ENCODE data around the gene LMF1.

LMF1 gene

DNA sequence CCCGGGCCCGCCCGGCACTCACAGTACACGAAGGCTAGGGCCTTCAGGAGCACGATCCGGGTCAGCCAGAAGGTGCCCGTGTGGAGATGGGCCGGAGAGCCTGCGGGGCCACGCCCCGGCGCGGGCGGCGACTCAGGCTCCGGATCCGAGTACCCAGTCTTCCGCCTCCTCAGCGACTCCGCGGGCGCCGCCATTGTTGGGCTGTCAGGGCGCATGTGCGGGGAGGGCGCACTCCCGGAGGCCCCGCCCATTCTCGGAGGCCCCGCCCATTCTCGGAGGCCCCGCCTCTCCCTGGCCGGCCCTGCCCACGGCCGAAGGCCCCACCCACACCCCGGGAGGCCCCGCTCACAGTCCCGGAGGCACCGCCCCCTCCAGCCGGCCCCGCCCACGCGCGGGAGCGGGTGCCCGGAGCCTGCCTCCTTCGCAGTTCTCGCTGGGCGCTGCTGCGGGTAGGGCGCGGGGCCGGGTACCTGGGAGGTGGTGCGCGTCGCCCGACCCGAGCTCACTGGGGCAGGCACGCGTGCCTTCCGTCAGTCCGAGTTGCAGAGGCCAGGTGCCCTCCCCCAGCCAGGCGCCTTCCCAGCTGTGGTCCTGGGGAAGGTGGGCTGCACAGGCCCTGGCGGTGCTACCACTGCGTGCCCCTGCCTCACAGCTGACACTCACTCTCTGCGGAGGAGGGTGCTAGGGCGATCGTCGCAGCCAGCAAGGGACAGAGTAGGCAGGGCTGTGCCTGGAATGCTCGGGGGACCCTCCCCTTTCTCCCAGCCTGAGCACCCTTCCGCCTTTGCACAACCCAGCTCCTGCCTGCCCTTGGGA lies at the start of gene LMF1:
Gene LMF1 (minus strand): TSS at position 219 of the 816 bp plus-strand sequence. CDS start 4 bp downstream, at position 215.
- no peak for DNase-seq

DNA sequence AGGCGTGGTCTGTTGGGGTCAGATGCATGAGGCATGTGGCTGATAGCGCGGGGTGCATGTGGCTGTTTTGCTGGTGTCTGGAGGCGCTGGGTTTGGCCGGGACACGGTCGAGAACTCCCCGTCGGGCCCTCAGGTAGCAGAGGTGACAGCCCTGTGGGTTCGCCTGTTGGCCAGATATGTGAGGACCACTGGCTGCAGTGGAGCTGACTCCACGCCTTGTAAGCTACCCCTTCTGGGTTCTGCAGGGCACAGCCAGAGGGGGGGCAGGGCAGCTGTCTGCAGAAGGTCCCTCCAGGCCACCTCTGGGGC lies 49.3 kb upstream of the LMF1 start:
- DNase-seq, result no peak

DNA sequence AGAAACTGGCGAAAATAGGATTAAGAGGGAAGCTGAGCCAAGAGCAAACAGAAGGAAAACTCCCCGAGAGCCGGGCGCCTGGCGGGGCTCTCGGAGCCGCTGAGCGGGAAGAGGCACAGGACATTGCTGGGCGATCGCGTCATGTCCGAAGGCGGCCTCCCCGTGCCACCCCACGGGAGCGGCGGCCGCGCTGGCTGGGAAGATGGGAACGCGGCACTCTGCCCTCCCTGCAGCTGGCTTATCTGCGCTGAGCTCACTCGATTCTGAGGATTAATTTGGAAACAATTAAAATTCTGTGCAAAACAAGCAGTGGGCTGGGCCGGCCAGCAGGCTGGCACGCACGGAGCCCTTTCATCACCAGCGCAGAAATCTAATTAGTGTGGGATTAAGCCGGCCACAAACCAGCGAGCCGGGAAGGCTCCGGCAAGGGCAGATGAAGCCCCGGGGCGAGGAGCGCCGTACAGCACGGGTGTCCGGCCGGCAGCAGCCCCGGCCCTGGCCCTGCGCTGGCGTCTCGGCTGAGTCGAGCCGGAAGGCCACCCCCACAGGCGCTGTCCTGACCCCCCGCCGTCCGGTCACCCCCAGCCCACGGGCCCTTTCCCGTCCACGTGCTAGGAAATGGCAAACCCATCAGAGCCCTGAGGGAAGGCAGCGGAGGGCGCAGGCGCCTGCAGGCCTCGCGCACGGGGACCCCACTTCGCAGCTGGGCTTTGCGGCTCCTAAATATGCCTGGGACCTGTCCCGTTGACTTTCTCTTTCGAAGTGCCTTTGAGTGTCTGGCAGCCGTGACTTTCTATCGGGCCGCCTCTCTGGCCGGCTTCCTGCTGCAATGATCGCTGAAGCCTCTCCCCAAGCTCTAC lies 48.7 kb upstream of the LMF1 start:
- DNase-seq, result no peak

- DNase-seq, result no peak
Measured at GRCh38 chr16:1018447-1019198, 47.8 kb upstream of the LMF1 start.

DNA sequence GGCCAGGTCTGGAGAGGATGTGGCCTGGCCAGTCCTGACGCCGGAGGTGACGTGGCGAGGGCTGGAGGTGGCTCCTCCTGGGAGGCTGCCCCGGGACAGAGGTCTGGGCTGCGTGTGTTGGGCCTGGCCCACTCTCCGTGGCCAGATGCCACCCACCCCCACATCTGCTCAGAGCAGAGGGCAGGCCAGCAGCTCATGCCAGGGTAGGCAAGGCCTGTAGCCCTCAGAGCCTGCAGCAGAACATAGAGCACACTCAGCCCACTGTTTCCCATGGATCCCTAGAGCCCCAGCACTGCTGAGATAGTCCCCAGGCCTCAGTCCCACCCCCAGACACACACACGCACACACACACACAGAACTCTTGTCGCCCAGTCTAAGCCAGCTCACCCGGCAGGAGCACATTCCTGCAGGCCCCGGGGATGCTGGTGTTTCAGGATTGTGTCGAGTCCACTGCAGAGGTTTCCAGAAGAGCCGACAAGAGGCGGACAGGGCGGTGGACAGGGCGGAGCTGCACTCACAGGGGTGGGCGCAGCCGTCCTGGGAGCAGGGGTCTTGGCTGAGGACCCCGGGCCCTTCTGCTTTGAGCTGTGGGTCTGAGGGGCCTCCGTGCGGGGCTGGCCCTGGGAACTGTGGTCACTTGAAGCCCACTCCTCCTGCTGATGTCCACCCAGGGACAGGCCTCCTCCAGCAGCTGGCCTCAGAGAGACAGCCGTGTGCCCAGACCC lies 44.1 kb upstream of the LMF1 start:
- no peak for DNase-seq

DNA sequence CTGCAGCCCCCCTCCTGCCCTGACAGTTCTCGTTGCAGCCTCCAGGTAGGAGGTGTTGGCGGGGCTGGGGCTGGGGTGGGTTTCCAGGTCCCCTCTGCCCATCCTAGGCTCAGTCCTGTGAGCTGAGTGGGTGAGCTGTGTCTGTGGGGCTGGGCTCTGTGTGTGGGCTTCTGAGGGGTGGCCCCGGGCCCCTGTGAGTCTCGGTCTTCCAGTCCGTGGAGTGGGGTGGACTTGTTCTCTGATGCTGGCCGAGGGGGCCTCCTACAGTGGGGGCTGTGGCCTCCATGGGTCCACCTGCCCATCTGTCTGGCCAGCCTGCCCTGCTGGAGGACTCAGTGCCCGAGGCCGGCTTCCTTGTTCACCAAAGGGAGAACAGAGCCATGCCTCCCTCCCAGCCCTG lies 43.4 kb upstream of the LMF1 start:
- no peak for DNase-seq

- no peak for DNase-seq
Measured at GRCh38 chr16:1013593-1013900, 42.8 kb upstream of the LMF1 start.

DNA sequence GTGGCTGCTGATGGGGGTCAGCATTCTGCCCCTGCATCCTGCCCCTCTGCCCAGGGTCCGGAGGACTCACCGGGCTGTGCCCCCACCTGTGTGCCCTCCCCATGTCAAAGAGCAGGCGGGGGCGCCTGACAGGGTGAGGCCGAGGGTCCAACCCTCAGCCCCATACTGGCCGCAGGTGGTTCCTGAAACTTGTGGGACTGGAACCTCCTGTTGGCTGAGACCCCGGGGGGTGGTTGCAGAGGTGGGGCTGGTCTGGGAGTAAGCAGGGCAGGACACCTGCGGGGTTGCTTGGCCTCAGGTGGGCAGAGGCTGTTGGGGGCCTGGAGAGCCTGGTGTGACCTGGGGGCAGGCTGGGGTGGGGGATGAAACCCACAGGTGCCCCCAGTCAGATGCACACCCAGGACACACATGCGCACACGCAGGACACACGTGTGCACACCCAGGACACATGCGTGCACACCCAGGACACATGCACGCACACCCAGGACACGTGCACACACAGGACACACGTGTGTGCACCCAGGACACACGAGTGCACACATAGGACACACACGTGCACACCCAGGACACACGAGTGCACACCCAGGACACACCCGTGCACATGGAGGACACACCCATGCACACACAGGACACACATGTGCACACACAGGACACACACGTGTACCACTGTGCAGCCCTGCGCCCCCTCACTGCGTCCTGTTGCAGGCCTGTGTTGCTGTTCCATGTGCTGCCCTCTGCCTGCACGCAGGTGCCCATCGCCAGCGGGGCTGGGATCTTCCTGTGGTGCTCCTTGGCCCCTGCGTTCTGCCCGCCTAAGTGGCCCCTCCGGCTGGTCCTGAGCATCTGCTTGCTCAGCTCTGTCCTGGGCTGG lies 42.2 kb upstream of the LMF1 start:
- no peak for DNase-seq

DNA sequence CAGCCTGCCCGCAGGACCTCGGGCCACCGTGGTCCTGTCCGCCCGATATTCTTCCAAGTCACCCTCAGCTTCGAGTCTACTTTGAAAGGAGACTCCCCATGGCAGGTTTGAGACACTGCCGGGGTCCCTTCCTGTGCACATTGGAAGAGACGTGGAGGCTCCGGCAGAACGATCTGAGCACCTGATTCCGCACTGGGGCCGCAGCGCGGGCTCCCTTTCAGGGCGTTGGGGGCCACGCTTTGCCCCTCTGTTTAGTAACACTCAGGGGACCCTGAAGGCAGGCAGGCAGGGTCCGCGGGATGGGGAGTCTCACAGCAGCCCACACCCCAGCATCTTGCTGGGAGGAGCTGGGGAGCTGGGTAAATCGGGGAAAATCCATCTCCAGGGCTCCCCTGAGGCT lies 41.4 kb upstream of the LMF1 start:
- no peak for DNase-seq

DNA sequence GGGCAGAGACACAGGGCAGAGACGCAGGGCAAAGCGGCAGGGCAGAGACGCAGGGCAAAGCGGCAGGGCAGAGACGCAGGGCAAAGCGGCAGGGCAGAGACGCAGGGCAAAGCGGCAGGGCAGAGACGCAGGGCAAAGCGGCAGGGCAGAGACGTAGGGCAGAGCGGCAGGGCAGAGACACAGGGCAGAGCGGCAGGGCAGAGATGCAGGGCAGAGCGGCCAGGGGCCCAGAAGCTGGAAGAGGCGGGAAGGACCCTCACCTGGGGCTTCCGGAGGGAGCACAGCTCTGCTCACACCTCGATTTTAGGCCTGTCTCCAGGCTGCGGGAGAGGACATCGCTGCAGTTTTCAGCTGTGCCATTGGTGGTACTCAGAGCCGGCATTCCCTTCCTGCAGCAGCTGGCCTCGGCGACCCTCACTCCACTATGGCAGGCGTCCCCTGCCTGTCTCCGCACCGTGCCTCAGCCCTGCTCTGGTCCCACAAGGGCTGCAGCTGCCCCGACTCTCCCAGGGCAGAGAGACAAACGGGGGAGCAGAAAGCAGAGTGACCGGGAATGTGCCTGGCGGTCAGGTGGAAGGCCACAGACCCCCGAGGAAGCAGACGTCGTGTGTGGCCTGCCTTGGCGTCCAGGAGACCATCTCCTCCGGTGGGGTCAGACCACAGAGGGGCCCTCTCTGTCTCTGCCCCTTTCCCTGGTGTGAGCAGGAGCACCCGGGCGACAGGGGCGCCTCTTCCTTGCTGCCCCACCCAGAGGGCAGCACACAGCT lies 40.7 kb upstream of the LMF1 start:
- DNase-seq, result no peak

DNA sequence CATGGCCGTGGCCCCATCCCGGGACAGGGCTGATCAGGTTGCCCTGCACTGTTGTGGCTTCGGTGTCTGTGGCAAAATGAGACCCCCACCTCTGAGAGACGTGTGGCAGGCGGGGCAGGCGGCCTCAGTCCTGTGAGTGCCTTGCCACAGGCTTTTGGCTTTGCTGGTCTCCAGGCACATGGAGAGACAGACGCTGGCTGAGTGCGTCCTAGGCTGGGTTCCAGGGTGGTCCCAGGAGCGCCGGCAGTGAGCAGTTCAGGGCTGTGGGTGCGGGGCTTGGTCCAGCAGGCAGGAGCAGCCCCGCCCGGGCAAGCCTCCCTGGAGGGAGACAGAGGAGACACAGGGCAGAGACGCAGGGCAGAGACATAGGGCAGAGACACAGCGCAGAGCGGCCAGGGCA lies 40.0 kb upstream of the LMF1 start:
- DNase-seq, result no peak

DNA sequence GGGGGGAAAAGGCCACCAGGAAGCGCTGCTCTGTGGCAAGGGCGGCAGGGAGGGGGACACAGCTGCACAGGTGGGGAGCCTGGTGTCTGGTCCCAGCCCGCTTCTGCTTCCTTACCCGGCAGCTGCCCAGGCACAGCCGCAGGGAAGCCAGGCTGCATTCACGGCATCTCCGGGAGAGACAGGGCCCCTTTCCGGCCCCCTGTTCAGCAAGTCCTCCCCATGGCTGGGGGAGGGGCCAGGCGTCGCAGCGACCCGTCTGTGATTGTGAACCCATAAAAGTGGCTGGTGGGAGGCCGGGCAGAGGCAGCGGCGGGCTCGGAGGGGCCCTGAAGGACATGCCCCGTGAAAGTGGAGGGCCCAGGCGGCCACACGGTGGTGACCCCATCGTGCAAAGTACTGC lies 39.5 kb upstream of the LMF1 start:
- DNase-seq, result no peak

- no peak for DNase-seq
Measured at GRCh38 chr16:1009358-1010150, 38.8 kb upstream of the LMF1 start.

GRCh38 chr16:1008085-1008484 lies 37.3 kb upstream of the LMF1 start:
- no peak for DNase-seq

- no peak for DNase-seq
Measured at GRCh38 chr16:1007284-1007850, 36.6 kb upstream of the LMF1 start.

DNA sequence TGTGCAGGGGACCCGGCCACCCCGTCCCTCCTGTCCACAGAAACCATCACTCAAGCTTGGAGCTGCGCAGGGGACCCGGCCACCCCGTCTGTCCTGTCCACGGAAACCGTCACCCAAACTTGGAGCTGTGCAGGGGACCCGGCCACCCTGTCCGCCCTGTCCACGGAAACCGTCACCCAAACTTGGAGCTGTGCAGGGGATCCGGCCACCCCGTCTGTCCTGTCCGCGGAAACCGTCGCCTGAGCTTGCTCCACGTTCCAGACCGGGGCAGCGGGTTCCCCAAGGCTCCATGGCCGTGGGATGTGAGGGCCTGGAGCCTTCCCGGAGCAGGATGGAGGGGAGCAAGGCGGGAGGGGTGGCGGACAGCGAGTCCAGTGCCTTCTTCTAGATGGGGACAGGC lies 36.0 kb upstream of the LMF1 start:
- no peak for DNase-seq

DNA sequence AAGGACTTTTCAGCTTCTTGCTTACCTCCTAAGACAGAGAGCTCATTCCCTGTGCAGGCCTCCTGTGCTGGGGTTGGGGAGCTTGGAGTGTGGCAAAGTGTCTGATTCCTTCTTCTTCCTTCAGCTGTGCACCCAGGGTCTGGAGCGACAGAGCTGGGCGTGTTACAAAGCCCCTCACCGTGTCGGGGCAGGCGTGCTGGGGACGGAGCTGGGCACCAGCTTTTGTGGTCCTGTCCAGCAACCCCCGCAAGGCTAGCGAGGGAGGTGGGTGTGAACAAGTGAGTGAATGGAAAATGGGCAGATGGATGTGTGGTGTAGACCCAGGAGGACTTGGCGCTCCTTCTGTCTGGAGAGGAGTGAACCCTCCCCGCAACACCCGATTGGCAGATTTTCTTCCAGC lies 34.5 kb upstream of the LMF1 start:
- no peak for DNase-seq

GRCh38 chr16:1003391-1004347 lies 32.9 kb upstream of the LMF1 start:
- no peak for DNase-seq
